Keratinocyte (primary cell): ENCODE measurements around the gene AIP. TPM values are rescaled to one million over a fixed set of nuclear protein-coding genes. Genes with fewer than 3 reads are reported as not detected.
"Not testable (repeated sequence)": the region's sequence is repeated elsewhere in the genome, so short reads cannot be mapped to it uniquely, and the experiment has no call there.

Experiments used
- DNase-seq: peaks from one replicate; pipeline ENCODE4 v3.0.0-alpha.2; 2011; ENCODE audit warnings: low read depth, missing footprints, low spot score
- FAIRE-seq: peaks from 2 replicates; lab custom pipeline; 2011; peaks lifted over from hg19 to GRCh38; lab: Jason Lieb, UNC
- H2AFZ ChIP-seq: 2 replicates; pipeline ENCODE4 v1.6.0; 2012; ENCODE audit warnings: low read length, control low read depth, inconsistent platforms; ENCODE audit not compliant: control insufficient read depth
- H3K27ac ChIP-seq: 2 replicates; pipeline ENCODE4 v1.5.1; 2011; ENCODE audit warnings: low read length; ENCODE audit not compliant: control insufficient read depth, insufficient read depth
- H3K27me3 ChIP-seq: 3 replicates; pipeline ENCODE4 v1.6.0; 2011; ENCODE audit warnings: low read length; ENCODE audit not compliant: control insufficient read depth, insufficient read depth; ENCODE audit errors: extremely low read depth
- H3K36me3 ChIP-seq, 2 experiments: 2 replicates in 1 of 2; 3 replicates in 1 of 2; pipeline ENCODE4 v1.5.1; 2011; ENCODE audit warnings: low read length in 2 of 2, mild to moderate bottlenecking in 1 of 2; ENCODE audit not compliant: control insufficient read depth in 2 of 2, insufficient read depth in 2 of 2; ENCODE audit errors: extremely low read depth in 1 of 2
- H3K4me1 ChIP-seq: 3 replicates; pipeline ENCODE4 v1.5.1; 2011; ENCODE audit warnings: low read length; ENCODE audit not compliant: control insufficient read depth, insufficient read depth; ENCODE audit errors: extremely low read depth
- H3K4me2 ChIP-seq: 3 replicates; pipeline ENCODE4 v1.6.0; 2011; ENCODE audit warnings: low read depth, low read length; ENCODE audit not compliant: control insufficient read depth, insufficient read depth; ENCODE audit errors: extremely low read depth
- H3K4me3 ChIP-seq, 3 experiments: fragments of 200-600 bp in 1 of 3; sonication (generic) in 1 of 3; 2 replicates in 2 of 3; 3 replicates in 1 of 3; pipeline ENCODE4 v1.5.1; 2011 to 2016; ENCODE audit warnings: low read length in 3 of 3, mild to moderate bottlenecking in 3 of 3, control low read depth in 2 of 3, inconsistent platforms in 1 of 3, low read depth in 1 of 3, mixed read lengths in 1 of 3, mixed run types in 1 of 3, moderate library complexity in 1 of 3; ENCODE audit not compliant: control insufficient read depth in 2 of 3, insufficient read depth in 2 of 3; ENCODE audit errors: extremely low read depth in 1 of 3
- H3K79me2 ChIP-seq: 2 replicates; pipeline ENCODE4 v1.6.0; 2012; ENCODE audit warnings: low read length; ENCODE audit not compliant: control insufficient read depth, insufficient read depth
- H3K9ac ChIP-seq: 3 replicates; pipeline ENCODE4 v1.6.0; 2011; ENCODE audit warnings: low read length; ENCODE audit not compliant: control insufficient read depth, insufficient read depth; ENCODE audit errors: extremely low read depth
- H3K9me1 ChIP-seq: 3 replicates; pipeline ENCODE4 v1.6.0; 2011; ENCODE audit warnings: low read length; ENCODE audit not compliant: control insufficient read depth, insufficient read depth; ENCODE audit errors: extremely low read depth
- H3K9me3 ChIP-seq: 2 replicates; pipeline ENCODE4 v1.5.1; 2012; ENCODE audit warnings: low read depth, low read length; ENCODE audit not compliant: control insufficient read depth
- H4K20me1 ChIP-seq: 3 replicates; pipeline ENCODE4 v1.6.0; 2011; ENCODE audit warnings: low read length; ENCODE audit not compliant: control insufficient read depth, insufficient read depth; ENCODE audit errors: extremely low read depth
- EZH2 ChIP-seq: IDR thresholded peaks from one replicate; pipeline ENCODE4 v1.6.1; 2012; ENCODE audit warnings: inconsistent platforms, mild to moderate bottlenecking, low read length, moderate library complexity
- dilution Hi-C: fragments of 300-500 bp; cut with MboI; formaldehyde crosslinking; loops from one replicate; pipeline ENCODE4 v1.7.0; 2020; ENCODE audit warnings: low sequenced_read_pairs; ENCODE audit not compliant: extremely low pct_ligation_motif_present
- polyA plus RNA-seq, 5 experiments: library from polyadenylated mRNA; depleted of rRNA in 3 of 5; stranded (reverse) in 3 of 5; stranded (forward) in 1 of 5; unstranded in 1 of 5; fragments of >200 nt; gene quantifications; 1 replicate in 1 of 5; 2 replicates in 3 of 5; 3 replicates in 1 of 5; pipeline versions ENCODE4 v1.2.1 to v1.2.3, GENCODE V29; 2011 to 2012; ENCODE audit warnings: missing spikeins in 2 of 5, low read depth in 1 of 5, low replicate concordance in 1 of 5
- TF ChIP-seq, protein P1 (sequence below), 3 experiments: IDR thresholded peaks in 1 of 3; conservative IDR thresholded peaks in 1 of 3; optimal IDR thresholded peaks in 1 of 3; 2 replicates in 2 of 3; 3 replicates in 1 of 3; pipeline versions ENCODE3 to v1.5.1; 2011; ENCODE audit warnings: low read length in 3 of 3, mild to moderate bottlenecking in 3 of 3, moderate library complexity in 2 of 3, control low read depth in 1 of 3, inconsistent platforms in 1 of 3; ENCODE audit not compliant: insufficient read depth in 2 of 3; ENCODE audit errors: extremely low read depth in 1 of 3

Gene AIP
- polyA plus RNA-seq, 1 donor (not counting 4 experiments of a cell fraction or from before 2014, with no cell fraction given): 32.5 TPM

DNA sequence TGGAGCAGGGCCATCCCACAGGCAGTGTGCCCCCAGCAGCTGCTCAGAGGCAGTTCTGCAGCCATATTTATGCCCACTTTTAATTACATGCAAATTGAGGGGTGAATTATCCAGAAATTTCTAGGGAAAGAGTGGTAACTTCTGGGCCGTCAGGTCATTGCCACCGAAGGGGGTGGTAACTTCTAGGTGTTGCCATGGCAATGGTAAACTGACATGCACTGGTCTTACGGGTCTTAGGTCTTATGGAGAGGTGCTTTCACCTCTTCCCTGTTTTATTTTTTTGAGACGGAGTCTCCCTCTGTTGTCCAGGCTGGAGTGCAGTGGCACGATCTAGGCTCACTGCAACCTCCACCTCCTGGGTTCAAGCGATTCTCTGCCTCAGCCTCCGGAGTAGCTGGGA, 9.9 kb upstream of the AIP start:
- H3K27ac ChIP-seq: no peak overlapping the region
- TF ChIP-seq, protein P1, sequence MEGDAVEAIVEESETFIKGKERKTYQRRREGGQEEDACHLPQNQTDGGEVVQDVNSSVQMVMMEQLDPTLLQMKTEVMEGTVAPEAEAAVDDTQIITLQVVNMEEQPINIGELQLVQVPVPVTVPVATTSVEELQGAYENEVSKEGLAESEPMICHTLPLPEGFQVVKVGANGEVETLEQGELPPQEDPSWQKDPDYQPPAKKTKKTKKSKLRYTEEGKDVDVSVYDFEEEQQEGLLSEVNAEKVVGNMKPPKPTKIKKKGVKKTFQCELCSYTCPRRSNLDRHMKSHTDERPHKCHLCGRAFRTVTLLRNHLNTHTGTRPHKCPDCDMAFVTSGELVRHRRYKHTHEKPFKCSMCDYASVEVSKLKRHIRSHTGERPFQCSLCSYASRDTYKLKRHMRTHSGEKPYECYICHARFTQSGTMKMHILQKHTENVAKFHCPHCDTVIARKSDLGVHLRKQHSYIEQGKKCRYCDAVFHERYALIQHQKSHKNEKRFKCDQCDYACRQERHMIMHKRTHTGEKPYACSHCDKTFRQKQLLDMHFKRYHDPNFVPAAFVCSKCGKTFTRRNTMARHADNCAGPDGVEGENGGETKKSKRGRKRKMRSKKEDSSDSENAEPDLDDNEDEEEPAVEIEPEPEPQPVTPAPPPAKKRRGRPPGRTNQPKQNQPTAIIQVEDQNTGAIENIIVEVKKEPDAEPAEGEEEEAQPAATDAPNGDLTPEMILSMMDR (optimal IDR thresholded peaks at IDR 0.05 in 1 of 3, IDR thresholded peaks at IDR 0.05 in 1 of 3, conservative IDR thresholded peaks at IDR 0.05 in 1 of 3; ENCODE audit: extremely low read depth in 1 of 3, insufficient read depth in 2 of 3, low read length in 3 of 3): no peak
- no peak for TF ChIP-seq EZH2
- no peaks in the 10 kb centered on the region for H3K79me2 ChIP-seq
- no peak for FAIRE-seq
- no peak overlapping the region for H3K4me2 ChIP-seq
- peaks cover under 1% of the 10 kb centered on the region for H3K4me1 ChIP-seq
- no peak overlapping the region for H2AFZ ChIP-seq
- no peaks in the 10 kb centered on the region for H4K20me1 ChIP-seq
- dilution Hi-C loops: no loop called here
- no peak overlapping the region for H3K9ac ChIP-seq
- H3K9me3 ChIP-seq: no peaks in the 10 kb centered on the region
- H3K4me3 ChIP-seq: no peak overlapping the region
- no peaks in the 10 kb centered on the region for H3K9me1 ChIP-seq
- no peak for DNase-seq
- H3K36me3 ChIP-seq: no peaks in the 10 kb centered on the region
- no peaks in the 10 kb centered on the region for H3K27me3 ChIP-seq

DNA sequence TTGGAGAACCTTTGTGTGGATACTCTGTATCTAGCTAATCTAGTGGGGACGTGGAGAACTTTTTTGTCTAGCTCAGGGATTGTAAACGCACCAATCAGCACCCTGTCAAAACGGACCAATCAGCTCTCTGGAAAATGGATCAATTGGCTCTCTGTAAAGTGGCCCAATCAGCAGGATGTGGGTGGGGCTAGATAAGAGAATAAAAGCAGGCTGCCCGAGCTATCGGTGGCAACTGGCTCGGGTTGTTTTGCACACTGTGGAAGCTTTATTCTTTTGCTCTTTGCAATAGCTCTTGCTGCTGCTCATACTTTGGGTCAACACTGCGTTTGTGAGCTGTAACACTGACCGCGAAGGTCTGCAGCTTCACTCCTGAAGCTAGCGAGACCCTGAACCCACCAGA, 6.1 kb upstream of the AIP start:
- H3K9me1 ChIP-seq, dilution Hi-C loops, H3K27me3 ChIP-seq, H3K4me3 ChIP-seq, H3K9ac ChIP-seq, H3K4me2 ChIP-seq, H2AFZ ChIP-seq, H3K9me3 ChIP-seq, H3K36me3 ChIP-seq, H3K27ac ChIP-seq, DNase-seq, H3K4me1 ChIP-seq, FAIRE-seq, H4K20me1 ChIP-seq, H3K79me2 ChIP-seq: not testable (repeated sequence)

DNA sequence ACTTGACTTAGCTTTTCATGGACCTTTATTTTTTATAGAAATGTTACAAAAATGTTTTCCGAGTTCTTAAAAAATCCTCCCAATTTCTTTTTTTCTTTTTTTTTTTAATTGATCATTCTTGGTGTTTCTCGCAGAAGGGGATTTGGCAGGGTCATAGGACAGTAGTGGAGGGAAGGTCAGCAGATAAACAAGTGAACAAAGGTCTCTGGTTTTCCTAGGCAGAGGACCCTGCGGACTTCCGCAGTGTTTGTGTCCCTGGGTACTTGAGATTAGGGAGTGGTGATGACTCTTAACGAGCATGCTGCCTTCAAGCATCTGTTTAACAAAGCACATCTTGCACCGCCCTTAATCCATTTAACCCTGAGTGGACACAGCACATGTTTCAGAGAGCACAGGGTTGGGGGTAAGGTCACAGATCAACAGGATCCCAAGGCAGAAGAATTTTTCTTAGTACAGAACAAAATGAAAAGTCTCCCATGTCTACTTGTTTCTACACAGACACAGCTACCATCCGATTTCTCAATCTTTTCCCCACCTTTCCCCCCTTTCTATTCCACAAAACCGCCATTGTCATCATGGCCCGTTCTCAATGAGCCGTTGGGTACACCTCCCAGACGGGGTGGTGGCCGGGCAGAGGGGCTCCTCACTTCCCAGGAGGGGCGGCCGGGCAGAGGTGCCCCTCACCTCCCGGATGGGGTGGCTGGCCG, 5.3 kb upstream of the AIP start:
- H3K9ac ChIP-seq, H3K9me3 ChIP-seq, dilution Hi-C loops, H3K36me3 ChIP-seq, H3K9me1 ChIP-seq, H4K20me1 ChIP-seq, H3K4me1 ChIP-seq, H3K4me3 ChIP-seq, FAIRE-seq, H2AFZ ChIP-seq, H3K27ac ChIP-seq, DNase-seq, H3K4me2 ChIP-seq, H3K27me3 ChIP-seq, H3K79me2 ChIP-seq: not testable (repeated sequence)
